ENCODE data around the gene SUSD1. TPM values are rescaled to one million over a fixed set of nuclear protein-coding genes. Genes with fewer than 3 reads are reported as not detected.

The SUSD1 gene
- total RNA-seq, 1 experiment from 2014 or later, result 8.1 TPM

DNA sequence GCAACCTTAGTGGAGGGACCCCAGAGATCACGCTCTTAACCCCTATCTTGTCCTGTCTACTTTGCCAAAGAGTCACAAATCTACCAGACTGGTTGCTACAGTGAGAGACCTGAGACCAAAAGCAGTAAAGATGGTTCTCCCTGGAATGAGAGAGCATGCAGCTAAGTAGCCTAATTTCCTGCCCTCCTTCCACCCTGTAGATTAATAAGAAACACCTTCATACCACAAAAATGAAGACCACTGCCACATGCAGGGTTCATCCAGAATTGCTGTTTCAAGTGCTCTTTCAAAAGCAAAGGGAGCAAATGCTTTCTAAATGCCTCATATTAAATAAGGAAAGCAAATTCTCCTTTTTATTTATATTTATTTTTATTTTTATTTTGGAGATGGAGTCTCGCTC is 159.4 kb downstream of the SUSD1 start:
- Histone ChIP-seq H4K5ac (ENCODE audit: insufficient read length, low read depth, low read length) (no peak overlapping the region), H2BK12ac (ENCODE audit: insufficient read length, low read depth, low read length) (no peak overlapping the region), H3K9me3 (ENCODE audit: control insufficient read depth, low read depth, low read length) (no peaks in the 10 kb centered on the region), H4K8ac (replicated peaks; ENCODE audit: insufficient read length, low read depth, low read length) (no peak overlapping the region), H3K14ac (ENCODE audit: insufficient read depth, low read length) (no peak overlapping the region), H3K23me2 (ENCODE audit: insufficient read length, low read depth, low read length, poor library complexity, severe bottlenecking) (no peaks in the 10 kb centered on the region), H3T11ph (ENCODE audit: low read length) (no peak overlapping the region), H3K27ac (ENCODE audit: insufficient read length, low read depth, low read length) (no peak overlapping the region), H3K27me3 (ENCODE audit: insufficient read depth, low read length) (no peaks in the 10 kb centered on the region), H2AFZ (ENCODE audit: low read length) (no peak overlapping the region), H3K4ac (ENCODE audit: low read depth, low read length) (no peak overlapping the region), H2BK20ac (ENCODE audit: low read depth, low read length, poor library complexity, severe bottlenecking) (no peak overlapping the region), H3K18ac (ENCODE audit: insufficient read length, low read depth, low read length) (no peak overlapping the region), H3K79me1 (ENCODE audit: insufficient read depth, low read depth, low read length, poor library complexity, severe bottlenecking) (no peaks in the 10 kb centered on the region), H3K9ac (ENCODE audit: extremely low read depth, insufficient read length, low read length) (no peak overlapping the region), H3K4me1 (ENCODE audit: insufficient read depth, low read length) (no peaks in the 10 kb centered on the region), H3K4me2 (ENCODE audit: insufficient read depth, insufficient read length, low read length) (no peak overlapping the region), H2BK15ac (ENCODE audit: low read depth, low read length) (no peak overlapping the region), H3K23ac (ENCODE audit: insufficient read length, low read depth, low read length) (no peak overlapping the region), H3K56ac (ENCODE audit: insufficient read length, low read depth, low read length) (no peak overlapping the region), H2AK5ac (ENCODE audit: insufficient read length, low read length) (no peak overlapping the region), H2BK5ac (ENCODE audit: insufficient read length, low read length) (no peak overlapping the region), H2BK120ac (ENCODE audit: low read depth, low read length, poor library complexity, severe bottlenecking) (no peak overlapping the region), H4K20me1 (ENCODE audit: control insufficient read depth, insufficient read depth, insufficient read length) (no peaks in the 10 kb centered on the region), H4K91ac (ENCODE audit: insufficient read length, low read depth, low read length) (no peak overlapping the region), H3K79me2 (ENCODE audit: insufficient read depth, low read length) (no peaks in the 10 kb centered on the region)
- DNase-seq, result no peak
- Mint-ChIP-seq H3K9me3 (no peaks in the 10 kb centered on the region), H3K36me3 (ENCODE audit: insufficient read depth in 1 of 3, low read depth in 3 of 3) (no peaks in the 10 kb centered on the region), H3K4me3 (no peak overlapping the region), H3K27ac (no peak overlapping the region), H3K27me3 (ENCODE audit: low read depth) (no peaks in the 10 kb centered on the region), H3K4me1 (no peaks in the 10 kb centered on the region)
- TF ChIP-seq, protein P1, sequence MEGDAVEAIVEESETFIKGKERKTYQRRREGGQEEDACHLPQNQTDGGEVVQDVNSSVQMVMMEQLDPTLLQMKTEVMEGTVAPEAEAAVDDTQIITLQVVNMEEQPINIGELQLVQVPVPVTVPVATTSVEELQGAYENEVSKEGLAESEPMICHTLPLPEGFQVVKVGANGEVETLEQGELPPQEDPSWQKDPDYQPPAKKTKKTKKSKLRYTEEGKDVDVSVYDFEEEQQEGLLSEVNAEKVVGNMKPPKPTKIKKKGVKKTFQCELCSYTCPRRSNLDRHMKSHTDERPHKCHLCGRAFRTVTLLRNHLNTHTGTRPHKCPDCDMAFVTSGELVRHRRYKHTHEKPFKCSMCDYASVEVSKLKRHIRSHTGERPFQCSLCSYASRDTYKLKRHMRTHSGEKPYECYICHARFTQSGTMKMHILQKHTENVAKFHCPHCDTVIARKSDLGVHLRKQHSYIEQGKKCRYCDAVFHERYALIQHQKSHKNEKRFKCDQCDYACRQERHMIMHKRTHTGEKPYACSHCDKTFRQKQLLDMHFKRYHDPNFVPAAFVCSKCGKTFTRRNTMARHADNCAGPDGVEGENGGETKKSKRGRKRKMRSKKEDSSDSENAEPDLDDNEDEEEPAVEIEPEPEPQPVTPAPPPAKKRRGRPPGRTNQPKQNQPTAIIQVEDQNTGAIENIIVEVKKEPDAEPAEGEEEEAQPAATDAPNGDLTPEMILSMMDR (conservative IDR thresholded peaks at IDR 0.05), result no peak
- no CpG with 5 or more reads among the region's 2 CpGs for WGBS (ENCODE audit: extremely low coverage, insufficient read length, low lambda C conversion rate)
